ENCODE results near the gene PCDHGB4.

- no peak for TF ChIP-seq CSDC2 (CRISPR knock-in tag; IDR thresholded peaks at IDR 0.05)
- TF ChIP-seq CREB5 (CRISPR knock-in tag; IDR thresholded peaks at IDR 0.05; ENCODE audit: low read depth): no peak
- no peak for TF ChIP-seq PATZ1 (CRISPR knock-in tag; IDR thresholded peaks at IDR 0.05; ENCODE audit: borderline replicate concordance)
- no peak for TF ChIP-seq RARB (CRISPR knock-in tag; IDR thresholded peaks at IDR 0.05)
- no peak for TF ChIP-seq ZFP30 (CRISPR knock-in tag; IDR thresholded peaks at IDR 0.05)
- no peak for TF ChIP-seq ZFP3 (CRISPR knock-in tag; IDR thresholded peaks at IDR 0.05)
- no peak for TF ChIP-seq ZC3H10 (CRISPR knock-in tag; IDR thresholded peaks at IDR 0.05)
- no peak for TF ChIP-seq PPARA (CRISPR knock-in tag; IDR thresholded peaks at IDR 0.05; ENCODE audit: borderline replicate concordance)
- TF ChIP-seq BACH2 (CRISPR knock-in tag; IDR thresholded peaks at IDR 0.05; ENCODE audit: borderline replicate concordance): no peak
- no peak for TF ChIP-seq ZNF8 (CRISPR knock-in tag; IDR thresholded peaks at IDR 0.05)
Measured at GRCh38 chr5:141343953-141344463, 43.5 kb upstream of the PCDHGB4 start.

Measured in SK-N-SH treated with all-trans-retinoic acid at 6 μM for 48 hours (cell line).